HG02981 (cell line): ENCODE results near the gene CDH16.
"Not testable (repeated sequence)": the region's sequence is repeated elsewhere in the genome, so short reads cannot be mapped to it uniquely, and the experiment has no call there.

ENCODE experiments used
- ATAC-seq: cut with Tn5 transposase; IDR thresholded peaks from one replicate; pipeline ENCODE4 v1.9.1; 2021; ENCODE audit warnings: mild to moderate bottlenecking, moderate library complexity; ENCODE audit not compliant: unreplicated experiment

CDH16 gene

DNA sequence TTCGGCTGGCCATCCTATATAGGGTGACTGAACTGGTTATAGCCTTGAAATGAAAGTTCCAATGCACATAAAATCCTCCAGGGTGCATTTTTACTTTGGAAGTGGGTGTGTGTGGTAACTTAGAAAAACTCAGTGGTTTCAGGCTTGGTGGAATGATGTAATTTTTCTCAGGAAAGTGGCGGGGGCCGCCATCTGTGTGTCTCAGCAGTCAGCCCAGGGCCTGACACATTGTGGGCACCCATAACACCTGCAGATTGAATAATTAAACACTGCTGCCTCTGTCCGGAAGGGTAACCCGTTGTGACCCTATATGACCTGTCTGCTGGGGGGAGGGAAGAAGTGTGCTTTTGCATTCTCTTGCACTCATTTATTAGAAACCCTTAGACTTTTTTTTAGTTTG lies 40.6 kb downstream of the CDH16 start:
- ATAC-seq: peak; percentile 33

DNA sequence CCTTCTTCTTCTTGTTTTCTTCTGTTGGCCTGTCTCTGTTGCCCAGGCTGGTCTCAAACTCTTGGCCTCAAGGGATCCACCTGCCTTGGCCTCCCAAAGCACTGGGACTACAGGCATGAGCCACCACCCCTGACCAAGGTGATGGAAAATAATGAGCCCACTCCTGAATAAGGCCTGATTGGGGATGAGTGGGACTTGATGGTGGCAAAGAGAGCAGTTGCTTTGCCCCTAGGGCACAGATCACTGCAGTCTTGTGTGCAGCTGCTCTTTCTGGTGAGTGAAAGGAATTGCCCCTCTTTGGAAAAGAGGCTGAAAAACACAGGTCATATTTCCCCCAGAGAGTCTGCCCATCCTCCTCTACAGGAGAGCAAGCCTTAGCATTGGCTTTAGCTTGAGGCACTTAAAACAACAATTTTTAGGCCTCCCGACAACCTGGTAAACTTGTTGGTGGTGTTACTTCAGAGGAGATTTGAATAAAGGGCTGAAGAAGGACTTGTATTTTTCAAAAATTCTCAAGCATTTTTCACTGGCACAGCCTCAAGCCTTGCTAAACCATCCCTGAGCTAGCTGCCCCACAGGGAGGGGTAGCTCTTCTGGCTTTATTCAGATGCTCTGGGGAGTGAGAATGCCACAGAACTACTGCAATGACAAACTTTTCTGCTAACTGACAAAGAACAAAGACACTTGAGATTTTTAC lies 44.5 kb downstream of the CDH16 start:
- ATAC-seq: no peak

DNA sequence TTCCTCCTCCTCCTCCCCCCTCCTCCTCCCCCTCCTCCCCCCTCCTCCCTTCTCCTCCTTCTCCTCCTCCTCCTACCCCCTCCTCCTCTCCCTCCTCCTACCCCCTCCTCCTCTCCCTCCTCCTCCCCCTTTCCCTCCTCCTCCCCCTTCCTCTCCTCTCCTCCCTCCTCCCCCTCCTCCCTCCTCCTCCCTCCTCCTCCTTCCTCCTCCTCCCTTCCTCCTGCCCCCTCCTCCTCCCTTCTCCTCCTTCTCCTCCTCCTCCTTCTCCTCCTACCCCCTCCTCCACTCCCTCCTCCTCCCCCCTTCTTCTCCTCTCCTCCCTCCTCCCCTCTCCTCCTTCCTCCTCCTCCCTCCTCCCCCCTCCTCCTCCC lies 45.0 kb downstream of the CDH16 start:
- no peak for ATAC-seq

DNA sequence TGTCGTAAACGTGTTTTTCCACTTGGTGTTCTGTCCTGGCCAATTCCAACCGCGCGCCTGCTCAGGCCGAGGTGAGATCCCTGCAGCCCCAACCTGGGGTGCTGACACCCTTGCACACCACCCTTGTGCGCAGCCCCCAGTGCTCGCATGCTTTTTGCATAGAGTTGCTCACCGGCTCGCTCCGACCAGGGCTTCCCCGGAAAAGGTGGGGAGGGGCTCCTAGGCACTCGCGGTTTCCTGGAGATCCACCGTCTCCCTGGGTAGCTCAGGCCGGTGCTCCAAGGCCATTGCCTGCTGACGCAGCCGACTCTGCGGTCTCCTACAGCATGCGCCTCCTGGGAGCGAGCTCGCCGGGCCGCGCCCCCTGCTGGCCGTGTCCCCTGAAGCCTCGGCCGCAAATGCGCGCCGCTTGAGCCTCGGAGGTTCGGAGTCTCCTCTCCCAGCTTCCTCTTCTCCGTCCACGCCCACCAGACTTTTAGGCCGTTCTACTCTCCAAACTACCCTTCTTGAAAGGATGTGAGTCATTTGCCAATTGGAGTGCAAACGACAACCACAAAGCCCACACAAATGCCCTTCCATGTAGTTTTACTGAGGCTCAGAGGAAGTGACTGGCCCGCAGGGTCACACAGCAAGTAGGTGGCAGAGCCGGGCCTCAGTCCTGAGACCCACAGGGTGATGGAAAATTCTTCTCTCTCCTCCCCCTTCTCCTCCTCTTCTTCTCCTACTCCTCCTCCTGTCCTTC lies 45.6 kb downstream of the CDH16 start:
- ATAC-seq: peak; percentile 78

DNA sequence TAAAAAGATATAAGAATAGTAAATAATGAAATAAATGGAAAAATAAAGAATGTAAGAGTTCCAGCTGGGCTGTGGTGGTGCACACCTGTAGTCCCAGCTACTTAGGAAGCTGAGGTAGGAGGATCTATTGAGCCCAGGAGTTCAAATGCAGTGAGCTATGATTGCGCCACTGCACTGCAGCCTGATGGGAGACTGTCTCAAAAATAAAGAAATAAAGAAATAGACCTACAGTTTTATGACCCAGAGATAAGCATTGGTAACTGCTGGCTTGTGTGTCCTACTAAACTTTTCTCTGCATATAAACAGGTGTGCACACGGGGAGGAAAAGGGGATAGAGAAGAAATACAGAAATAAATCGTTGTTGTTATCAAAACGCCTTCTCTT lies 46.1 kb downstream of the CDH16 start:
- ATAC-seq: no peak

DNA sequence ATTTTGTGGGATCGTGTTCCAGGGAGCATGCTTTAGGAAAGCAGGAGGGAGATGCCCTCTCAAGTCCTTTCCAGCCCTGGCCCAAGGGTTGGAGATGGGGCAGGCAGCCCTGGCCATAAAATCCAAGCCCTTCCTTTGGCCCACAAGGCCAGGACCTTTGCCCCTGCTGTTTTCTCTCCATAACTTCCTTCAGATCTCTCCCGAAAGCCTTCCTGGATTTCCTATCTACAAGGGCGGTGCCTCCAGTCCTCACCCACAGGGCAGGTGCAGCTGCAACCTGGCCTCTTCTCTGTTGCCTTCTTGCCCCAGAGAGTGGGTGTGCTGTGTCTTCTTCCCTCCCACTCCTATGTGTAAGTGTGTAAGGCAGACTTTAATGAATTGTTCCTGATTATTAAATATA lies 46.8 kb downstream of the CDH16 start:
- no peak for ATAC-seq

DNA sequence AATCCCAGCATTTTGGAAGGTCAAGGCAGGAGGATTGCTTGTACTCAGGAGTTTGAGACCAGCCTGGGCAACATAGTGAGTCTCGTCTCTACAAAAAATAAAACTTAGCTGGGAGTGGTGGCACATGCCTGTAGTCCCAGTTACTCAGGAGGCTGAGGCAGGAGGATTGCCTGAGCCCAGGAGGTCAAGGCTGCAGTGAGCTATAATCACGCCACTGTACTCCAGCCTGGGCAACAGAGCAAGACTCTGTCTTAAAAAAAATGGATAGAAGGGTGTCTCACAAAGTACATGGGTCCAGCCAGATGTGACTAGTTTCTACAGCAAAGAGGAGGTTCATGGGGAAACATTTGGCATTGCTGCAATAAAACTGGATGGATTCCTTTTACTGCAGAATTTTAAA lies 47.3 kb downstream of the CDH16 start:
- ATAC-seq: not testable (repeated sequence)

DNA sequence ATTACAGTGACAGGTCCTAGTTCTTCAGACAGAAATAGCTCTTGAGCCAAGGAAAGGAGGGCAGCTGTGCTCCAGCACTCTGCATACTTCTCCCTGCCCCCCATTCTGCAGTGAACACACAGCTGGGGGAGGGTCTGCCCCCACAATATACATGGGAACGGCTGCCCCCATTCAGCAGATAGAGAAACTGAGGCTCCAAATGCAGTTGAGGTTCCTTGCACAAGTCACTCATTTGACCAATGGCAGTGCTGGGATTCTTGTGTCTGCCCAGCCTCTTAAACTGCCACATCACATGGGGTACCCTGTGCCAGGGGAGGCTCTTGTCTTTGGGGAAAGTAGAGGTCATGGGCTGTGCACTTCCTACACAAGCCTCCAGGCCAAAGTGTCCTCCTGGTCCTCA lies 49.3 kb downstream of the CDH16 start:
- no peak for ATAC-seq

DNA sequence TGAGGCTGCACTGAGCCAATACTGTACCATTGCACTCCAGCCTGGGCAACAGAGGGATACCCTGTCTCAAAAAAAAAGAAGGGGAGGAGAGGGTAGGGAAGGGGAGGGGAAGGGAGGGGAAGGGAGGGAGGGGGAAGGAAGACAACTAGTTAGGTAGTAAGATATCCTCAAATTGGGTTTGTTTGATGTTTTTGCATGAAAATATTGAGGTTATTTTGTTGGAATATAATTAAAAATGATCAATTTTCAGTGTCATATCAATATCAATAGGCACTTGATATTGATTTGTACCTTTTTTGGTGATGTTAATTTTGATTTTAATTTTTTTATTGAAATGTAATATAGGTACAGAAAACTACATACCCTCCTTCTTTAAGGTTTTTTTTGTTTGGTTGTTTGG lies 55.0 kb downstream of the CDH16 start:
- ATAC-seq: no peak

DNA sequence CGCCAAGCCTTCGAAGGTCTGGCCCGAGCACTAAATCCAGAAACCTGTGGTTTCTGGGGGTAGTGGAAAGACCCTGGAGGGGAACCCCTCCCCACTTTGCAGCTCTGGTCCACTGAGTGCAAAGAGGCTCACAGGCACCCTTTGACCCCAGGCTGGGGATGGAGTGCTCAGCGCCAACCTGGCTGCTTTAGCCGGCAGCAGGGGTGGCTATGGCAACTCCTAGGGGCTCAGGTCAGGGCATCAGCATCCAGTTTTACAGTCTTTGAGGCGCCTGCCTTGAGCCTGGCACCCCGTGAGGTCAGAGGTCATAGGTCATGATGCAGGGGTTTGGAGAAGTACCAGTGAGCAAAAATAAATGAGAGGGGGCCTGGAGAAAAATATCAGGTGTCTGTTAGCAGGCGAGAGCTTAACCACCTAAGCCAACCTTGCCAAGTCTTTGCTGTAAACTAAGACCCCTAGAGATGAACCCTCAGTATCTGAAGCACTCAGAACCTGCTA lies 56.6 kb downstream of the CDH16 start:
- ATAC-seq: no peak

DNA sequence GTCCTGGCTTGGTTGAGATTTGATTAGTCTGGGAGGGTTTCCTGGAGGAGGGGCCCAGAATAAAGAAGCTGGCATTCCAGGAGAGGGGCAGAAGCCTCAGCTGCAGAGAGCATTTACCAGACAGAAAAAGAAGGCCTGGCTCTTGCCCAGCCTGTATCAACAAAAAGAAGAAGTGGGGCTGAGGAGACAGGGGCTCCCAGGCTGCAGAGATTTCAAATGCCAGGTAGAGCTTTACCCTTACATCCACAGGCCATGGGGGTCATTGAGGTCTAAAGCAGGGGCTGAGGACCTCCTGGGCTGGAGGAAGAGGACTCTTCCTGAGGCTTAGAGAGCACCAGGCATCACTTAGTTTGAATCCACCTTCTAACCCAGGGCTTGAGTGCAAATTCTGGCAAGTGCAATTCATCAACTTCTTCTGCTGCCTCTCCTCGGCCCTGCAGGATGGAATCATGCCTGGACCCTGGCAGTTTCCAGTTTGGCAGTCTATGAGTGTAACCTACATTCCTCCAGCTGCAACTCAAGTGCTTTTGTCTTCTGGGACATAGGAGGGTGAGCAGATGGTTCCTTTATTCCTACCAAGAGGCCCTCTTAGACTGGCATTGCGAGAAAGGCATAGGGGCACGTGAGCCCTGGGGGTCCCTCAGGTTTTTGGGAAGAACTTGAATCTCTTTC lies 59.2 kb downstream of the CDH16 start:
- ATAC-seq: no peak

DNA sequence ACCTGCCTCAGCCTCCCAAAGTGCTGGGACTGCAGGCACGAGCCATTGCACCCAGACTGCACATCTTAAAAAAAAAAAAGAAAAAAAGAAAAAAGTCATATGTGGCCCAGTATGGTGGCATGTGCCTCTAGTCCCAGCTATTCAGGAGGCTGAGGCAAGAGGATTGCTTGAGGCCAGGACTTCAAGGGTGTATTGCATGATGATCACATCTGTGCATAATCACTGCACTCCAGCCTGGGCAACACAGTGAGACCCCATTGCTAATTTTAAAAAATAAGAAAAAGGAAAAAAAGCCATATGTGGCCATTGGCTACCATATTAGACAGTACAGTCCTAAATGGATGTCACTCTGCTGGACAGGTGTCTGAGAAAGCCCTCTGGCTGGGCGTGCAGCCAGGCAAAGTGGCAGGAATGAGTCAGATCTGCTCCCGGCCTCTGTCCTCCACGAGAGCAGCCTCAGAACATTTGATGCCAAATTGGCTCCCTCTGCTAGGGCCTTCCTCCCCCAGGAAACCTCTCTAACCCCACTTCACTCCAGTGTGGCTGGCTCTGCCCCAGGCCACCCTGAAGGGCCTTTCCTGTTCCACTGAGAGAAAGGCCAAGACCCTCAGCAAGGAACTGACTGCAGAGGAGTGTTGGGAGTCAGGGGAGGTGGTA lies 59.8 kb downstream of the CDH16 start:
- ATAC-seq: peak; percentile 72
